ENCODE results near the gene TMEM50A. TPM values are rescaled to one million over a fixed set of nuclear protein-coding genes. Genes with fewer than 3 reads are reported as not detected.

The TMEM50A gene
- total and polyA plus RNA-seq, 9 of the 15 experiments (the other 6 are each of a cell fraction or from before 2014, with no cell fraction given) = 43.7 to 195 (median 137) TPM

DNA sequence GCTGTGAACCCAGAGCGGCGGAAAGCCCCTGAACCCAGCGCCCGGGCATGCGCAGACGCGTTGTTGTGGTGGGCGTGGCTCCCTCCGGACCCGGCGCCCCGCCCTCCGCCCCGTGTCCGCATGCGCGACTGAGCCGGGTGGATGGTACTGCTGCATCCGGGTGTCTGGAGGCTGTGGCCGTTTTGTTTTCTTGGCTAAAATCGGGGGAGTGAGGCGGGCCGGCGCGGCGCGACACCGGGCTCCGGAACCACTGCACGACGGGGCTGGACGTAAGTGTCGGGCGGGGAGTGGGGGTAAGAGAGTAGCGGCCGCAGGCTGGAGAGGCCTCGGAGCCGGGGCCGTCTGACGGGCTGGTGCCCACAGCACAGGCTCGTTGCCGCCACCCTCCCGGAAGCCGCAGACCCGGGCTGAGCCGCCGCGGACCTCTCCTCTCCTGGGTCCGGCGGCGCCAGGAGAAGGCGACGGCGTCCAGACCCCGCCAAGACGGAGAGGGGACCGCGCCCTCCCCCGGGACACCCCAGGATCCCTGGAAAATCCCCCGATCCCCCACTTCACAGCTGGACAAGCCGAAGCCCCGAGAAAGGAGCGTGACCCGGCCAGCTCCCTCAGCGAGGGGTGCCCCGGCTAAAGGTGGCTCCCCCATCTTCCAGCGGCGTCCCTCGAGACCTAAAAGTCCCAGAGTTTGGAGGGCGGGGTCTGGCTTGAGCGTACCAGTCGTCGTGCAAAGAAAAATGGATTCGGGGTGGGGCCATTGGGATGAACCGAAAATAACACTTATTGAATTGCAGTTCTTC, at the start of gene TMEM50A (continued):
- TF ChIP-seq, protein P1, sequence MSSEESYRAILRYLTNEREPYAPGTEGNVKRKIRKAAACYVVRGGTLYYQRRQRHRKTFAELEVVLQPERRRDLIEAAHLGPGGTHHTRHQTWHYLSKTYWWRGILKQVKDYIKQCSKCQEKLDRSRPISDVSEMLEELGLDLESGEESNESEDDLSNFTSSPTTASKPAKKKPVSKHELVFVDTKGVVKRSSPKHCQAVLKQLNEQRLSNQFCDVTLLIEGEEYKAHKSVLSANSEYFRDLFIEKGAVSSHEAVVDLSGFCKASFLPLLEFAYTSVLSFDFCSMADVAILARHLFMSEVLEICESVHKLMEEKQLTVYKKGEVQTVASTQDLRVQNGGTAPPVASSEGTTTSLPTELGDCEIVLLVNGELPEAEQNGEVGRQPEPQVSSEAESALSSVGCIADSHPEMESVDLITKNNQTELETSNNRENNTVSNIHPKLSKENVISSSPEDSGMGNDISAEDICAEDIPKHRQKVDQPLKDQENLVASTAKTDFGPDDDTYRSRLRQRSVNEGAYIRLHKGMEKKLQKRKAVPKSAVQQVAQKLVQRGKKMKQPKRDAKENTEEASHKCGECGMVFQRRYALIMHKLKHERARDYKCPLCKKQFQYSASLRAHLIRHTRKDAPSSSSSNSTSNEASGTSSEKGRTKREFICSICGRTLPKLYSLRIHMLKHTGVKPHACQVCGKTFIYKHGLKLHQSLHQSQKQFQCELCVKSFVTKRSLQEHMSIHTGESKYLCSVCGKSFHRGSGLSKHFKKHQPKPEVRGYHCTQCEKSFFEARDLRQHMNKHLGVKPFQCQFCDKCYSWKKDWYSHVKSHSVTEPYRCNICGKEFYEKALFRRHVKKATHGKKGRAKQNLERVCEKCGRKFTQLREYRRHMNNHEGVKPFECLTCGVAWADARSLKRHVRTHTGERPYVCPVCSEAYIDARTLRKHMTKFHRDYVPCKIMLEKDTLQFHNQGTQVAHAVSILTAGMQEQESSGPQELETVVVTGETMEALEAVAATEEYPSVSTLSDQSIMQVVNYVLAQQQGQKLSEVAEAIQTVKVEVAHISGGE (CRISPR knock-in tag; IDR thresholded peaks at IDR 0.05) = peak in 2 of 3 experiments; percentile 70 to 90; a peak in 4 of 6 replicates
- TF ChIP-seq ETS2 (tag; IDR thresholded peaks at IDR 0.05; ENCODE audit: borderline replicate concordance, poor library complexity, severe bottlenecking) (no peak), FOXK2 (conservative IDR thresholded peaks at IDR 0.05 in 1 of 2, IDR thresholded peaks at IDR 0.05 in 1 of 2; ENCODE audit: low read depth in 2 of 2) (peak; percentile 90 to 97; a peak in 3 of 4 replicates), KLF10 (CRISPR knock-in tag; IDR thresholded peaks at IDR 0.05) (no peak), GTF2E2 (tag; IDR thresholded peaks at IDR 0.05) (peak; percentile 70; the same call in 1 of the 2 replicates), MCM2 (IDR thresholded peaks at IDR 0.05; ENCODE audit: low read depth) (no peak), NFYB (IDR thresholded peaks at IDR 0.05; ENCODE audit: extremely low read depth, insufficient read length) (no peak), TAL1 (IDR thresholded peaks at IDR 0.05) (no peak), AFF4 (CRISPR knock-in tag; IDR thresholded peaks at IDR 0.05) (no peak), HLTF (IDR thresholded peaks at IDR 0.05) (peak; percentile 69; the same call in 1 of the 2 replicates), ZNF644 (tag; IDR thresholded peaks at IDR 0.05; ENCODE audit: low read depth) (no peak), KAT8 (IDR thresholded peaks at IDR 0.05; ENCODE audit: low read depth) (no peak), SREBF1 (IDR thresholded peaks at IDR 0.05; ENCODE audit: borderline replicate concordance, low read depth, low read length) (no peak), MXI1 (IDR thresholded peaks at IDR 0.05; ENCODE audit: low read depth, low read length) (no peak), NR3C1 (CRISPR knock-in tag; IDR thresholded peaks at IDR 0.05) (no peak), ZNF589 (CRISPR knock-in tag; IDR thresholded peaks at IDR 0.05; ENCODE audit: low read depth) (no peak), ZNF79 (CRISPR knock-in tag; IDR thresholded peaks at IDR 0.05; ENCODE audit: low read depth) (no peak)
- TF ChIP-seq, protein P2, sequence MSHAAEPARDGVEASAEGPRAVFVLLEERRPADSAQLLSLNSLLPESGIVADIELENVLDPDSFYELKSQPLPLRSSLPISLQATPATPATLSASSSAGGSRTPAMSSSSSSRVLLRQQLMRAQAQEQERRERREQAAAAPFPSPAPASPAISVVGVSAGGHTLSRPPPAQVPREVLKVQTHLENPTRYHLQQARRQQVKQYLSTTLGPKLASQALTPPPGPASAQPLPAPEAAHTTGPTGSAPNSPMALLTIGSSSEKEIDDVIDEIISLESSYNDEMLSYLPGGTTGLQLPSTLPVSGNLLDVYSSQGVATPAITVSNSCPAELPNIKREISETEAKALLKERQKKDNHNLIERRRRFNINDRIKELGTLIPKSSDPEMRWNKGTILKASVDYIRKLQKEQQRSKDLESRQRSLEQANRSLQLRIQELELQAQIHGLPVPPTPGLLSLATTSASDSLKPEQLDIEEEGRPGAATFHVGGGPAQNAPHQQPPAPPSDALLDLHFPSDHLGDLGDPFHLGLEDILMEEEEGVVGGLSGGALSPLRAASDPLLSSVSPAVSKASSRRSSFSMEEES (CRISPR knock-in tag; IDR thresholded peaks at IDR 0.05) = no peak
